TTC549 (cell line): ENCODE data around the gene C14orf180.

ENCODE experiments used
- FAIRE-seq: peaks from 2 replicates; lab custom pipeline; 2012; peaks lifted over from hg19 to GRCh38; lab: Jason Lieb, UNC

The C14orf180 gene

DNA sequence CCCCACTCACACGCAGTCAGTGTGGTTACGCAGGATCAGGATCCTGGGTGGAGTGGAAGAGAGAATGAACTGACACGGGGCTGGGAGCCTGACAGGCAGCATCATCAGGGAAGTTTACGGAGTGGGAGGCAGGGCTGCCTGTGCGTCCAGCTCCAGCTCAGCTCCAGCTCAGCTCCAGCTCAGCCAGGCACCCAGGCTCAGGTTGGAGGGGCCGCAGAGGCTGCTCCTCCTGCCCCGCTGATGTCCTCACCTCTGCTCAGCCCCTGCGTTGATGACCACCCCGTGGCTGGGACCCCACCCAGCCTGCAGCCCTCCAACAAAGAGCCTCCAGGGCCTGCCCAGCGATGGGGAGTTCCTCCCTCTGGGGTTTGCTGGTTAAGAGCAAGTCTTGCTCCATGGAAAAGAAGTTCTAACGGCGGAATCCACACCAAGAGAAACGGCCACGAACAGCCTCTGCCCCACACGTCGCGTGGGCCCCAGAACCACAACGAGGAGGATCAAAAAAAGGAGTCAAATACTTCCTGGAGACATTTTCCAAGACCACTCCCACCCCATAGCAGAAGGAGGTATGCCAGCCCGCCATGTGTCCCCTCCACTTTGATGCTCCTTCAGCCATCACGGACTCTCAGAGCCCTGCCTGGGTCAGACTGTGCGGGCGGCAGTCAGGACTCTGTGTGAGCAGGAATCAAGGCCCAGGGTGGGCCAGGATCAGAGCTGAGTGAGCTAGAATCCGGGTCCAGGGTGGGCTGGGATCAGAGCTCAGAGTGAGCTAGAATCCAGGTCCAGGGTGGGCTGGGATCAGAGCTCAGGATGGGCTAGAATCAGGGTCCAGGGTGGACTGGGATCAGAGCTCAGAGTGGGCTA is 17.7 kb upstream of the C14orf180 start:
- FAIRE-seq = no peak

- FAIRE-seq = no peak
Measured at GRCh38 chr14:104562606-104563005, 17.0 kb upstream of the C14orf180 start.

DNA sequence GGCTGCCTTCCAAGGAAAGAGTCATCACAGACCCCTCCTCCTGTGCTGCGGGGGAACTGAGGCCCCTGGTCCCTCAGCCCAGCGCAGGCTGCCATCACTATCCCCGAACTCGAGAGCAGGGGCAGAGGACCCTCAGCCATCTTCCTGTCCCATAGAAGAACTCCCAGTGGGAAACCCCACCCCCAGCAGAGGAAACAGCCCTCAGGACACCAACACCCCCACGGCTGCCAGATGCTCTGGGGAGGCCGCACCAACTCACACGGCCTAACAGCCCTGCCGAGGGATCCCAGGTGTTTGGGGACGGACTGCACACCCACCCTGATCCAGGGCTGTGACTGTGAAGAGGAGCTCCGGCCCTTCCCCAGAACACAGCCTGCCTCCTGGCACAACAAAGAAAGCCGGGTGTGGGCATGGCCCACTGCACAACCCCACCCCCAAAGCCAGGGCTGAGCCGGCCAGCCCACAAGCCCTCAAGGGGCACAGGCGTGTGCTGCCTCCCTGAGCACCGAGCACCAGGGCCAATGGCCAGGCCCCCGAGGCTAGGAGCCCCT is 16.3 kb upstream of the C14orf180 start:
- FAIRE-seq = no peak

DNA sequence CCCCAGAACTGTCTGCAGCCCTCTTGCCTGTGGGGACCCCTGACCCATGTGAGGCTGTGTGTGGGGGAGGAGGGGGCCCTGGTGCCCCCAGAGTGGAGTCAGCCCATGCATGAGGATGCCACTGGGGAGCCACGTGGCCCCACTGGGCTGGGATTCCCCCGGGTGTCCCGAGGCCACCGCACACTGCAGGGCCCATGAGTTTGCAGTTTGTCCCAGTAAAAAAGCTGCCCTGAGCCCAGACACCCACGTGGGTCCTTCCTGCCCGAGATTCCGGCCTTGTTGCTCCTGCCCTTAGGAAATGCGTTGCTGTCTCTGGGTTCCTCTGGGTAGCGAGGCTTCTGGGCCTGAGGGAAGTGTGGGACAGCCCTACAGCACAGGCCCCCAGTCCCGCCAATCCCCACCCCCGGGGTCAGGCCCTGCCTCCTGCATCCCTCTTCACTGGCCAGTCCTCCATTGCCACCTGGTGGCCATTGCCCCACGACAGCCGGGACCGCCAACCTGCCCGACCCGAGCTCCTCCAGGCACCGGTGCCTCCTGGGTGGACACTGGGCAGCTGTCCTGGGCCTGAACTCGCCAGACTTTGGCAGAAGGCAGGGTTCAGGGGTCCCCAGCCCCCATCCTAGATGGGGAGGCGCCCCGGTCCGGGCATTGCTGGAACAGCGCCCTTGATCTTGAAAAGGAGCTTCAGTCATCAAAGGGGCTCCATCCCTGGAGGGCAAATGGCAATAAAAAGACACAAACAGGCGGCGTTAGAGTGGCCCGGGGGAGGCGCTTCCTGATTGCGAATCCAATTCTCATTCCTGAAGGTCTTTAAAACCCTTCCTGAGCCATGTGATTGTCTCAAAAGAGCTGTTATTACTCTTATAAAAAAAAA is 15.6 kb upstream of the C14orf180 start:
- no peak for FAIRE-seq

DNA sequence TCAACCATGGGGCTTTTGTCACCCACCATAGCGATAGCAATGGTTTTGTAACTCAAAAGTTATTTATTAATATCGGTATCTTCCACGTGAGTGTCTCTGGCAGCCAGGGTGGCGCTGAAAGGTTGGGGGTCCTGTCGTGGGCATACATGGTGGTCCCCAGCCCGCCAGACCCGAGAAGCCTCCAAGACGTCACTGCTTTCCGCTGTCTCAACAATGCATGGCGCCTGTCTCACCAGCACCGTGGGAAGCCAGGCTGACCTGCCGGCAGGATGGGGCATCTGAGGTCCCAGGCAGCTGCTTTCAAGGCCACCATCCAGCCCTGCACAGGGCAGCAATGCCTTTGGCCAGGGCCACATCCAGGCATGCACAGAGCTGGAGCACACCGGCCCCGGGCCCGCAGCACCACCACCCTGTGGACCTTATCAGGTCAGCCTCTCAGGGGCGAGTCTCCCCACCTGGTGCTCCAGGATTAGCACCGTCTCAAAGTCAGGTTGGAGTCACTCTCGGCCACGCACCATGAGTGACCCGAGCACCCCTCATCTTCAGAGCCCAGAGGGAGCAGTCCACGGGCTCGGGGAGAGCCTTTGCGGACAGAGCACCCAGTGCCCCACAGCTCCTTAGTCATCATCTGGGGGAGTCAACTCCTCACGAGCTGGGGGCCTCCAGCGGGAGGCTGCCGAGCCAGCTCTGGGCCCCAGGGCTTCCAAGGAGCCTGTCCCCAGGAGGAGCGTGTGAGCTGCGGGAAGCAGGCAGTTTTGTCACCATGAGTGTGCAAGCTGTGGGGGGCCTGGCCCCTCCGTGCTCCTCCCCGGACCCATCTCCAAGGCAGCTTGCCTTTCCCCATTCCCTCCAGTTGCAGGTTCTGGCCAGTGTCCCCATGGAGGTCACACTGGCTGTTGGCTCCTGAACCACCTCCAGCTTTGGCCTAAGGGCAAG is 14.6 kb upstream of the C14orf180 start:
- no peak for FAIRE-seq

GRCh38 chr14:104567141-104567956 is 12.2 kb upstream of the C14orf180 start:
- FAIRE-seq = no peak

DNA sequence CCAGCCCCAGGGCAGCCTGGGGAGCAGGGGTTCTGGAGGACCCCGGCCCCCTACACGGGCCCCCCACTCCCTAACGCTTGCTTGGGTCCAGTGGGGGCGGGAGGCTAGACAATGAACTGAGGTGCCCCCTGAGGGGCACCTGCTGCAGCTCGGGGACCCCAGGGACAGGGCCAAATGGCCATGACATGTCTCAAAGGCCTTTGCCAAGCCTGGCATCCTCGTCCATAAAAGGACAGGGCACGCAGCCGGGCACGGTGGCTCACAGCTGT is 11.7 kb upstream of the C14orf180 start:
- FAIRE-seq = no peak

GRCh38 chr14:104568620-104569019 is 10.9 kb upstream of the C14orf180 start:
- no peak for FAIRE-seq

- FAIRE-seq = no peak
Measured at GRCh38 chr14:104569435-104569834, 10.1 kb upstream of the C14orf180 start.

- no peak for FAIRE-seq
Measured at GRCh38 chr14:104571246-104571645, 8.3 kb upstream of the C14orf180 start.

DNA sequence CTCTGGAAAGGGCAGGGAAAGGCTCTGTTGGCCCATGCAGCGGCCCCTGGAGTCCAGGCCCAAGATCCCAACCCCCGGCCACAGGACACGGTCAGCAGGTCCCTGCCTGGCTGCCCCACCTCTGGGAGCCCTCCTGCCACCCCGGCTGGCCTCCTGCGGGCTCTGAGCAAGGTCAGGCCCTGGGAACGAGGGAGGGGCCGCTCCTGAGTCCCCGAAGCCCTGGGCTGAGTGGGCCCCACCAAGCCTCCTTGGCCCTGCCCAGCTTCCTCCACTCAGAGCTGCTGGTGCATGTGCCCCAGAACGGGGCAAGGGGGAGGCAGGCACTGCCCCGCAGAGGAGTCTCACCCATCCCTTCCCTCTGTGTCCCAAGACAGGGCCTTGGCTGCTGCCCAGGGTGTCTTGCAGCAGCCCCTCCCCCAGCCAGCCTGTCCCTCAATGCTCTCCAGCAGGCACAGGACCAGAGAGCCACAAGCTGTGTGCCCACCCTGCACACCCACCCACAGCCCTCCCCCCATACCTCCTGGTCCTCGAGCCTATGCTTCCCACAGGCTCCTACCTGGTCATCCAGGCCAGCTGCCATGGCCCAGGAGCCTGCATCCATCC is 7.4 kb upstream of the C14orf180 start:
- no peak for FAIRE-seq

DNA sequence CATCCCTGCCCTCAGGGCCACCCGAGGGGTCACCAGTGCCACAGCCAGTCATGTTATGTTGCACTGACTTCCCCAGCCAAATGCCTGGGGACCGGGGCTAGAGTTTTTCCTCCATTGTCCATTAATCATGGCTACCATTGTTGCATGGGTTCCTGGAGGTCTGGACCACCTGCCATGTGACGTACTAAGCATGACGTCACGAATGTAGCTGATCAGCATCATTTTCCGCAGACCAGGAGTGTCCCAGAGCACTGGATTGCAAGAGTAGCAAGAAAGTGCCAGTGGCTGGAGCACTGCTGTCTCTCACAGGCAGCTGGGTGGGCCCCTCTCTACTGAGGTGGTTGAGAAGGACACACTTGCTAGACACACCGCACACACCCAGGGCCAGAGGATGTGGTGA is 6.9 kb upstream of the C14orf180 start:
- no peak for FAIRE-seq

- no peak for FAIRE-seq
Measured at GRCh38 chr14:104573930-104574329, 5.6 kb upstream of the C14orf180 start.

GRCh38 chr14:104574536-104574935 is 5.0 kb upstream of the C14orf180 start:
- no peak for FAIRE-seq

DNA sequence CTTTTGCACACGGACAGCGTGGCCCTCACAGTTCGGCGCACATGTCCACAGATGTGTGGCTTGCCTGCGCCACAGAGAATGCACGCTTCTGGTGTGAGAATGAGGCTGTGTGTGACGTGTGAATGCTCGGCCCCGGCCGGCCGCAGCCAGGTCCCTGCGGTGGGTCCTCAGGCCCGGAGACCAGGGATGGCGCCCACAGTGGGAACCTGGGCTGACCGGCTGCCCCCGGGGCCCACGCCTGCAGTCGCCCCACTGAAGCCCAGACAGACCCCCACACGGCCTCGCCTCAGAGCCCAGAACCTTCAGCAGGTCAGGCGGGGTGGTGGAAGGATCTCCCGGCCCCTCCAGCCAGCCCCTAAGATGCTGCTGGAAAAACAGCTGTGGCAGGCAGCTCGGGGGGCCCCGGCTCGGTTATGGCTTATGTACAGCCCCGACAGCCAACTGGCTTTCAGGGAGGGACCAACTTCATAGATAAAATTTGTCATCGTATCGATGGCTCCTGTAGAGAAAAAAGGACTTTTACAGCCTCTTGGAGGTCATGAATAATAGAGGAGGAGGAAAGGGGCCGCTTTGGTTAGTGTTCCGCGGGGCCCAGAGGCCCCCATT is 4.5 kb upstream of the C14orf180 start:
- FAIRE-seq = no peak

DNA sequence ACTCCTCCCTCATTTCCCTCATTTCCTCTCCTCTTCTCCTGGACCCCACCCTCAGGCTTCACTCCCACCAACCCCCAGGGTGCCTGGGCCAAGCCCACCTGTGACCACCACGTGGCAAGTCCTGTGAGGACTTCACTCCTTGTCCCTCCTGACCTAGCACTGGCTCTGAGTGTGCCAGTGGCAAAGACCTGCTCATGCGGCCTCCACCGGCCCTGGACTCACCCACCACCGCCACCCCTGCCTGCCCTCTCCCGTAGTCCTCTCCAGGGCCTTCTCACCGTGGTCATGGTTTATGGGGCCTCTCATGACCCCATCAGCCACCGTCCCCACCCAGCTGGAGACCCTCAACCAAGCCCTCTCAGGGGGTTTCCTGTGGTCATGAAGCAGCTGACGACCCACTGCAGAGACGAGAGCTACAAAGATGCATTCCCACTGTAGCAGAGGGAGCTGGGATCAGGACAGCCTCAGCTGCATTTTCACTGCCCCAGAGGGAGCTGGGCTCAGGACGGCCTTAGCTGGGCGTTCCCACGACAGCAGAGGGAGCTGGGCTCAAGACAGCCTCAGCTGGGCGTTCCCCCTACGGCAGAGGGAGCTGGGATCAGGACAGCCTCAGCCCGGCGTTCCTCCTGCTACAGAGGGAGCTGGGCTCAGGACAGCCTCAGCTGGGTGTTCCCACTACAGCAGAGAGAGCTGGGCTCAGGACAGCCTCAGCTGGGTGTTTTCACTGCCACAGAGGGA is 3.2 kb upstream of the C14orf180 start:
- no peak for FAIRE-seq

GRCh38 chr14:104576970-104577332 is 2.6 kb upstream of the C14orf180 start:
- FAIRE-seq = no peak

GRCh38 chr14:104577426-104577825 is 2.1 kb upstream of the C14orf180 start:
- FAIRE-seq = no peak

GRCh38 chr14:104577847-104578301 is 1.7 kb upstream of the C14orf180 start:
- no peak for FAIRE-seq

GRCh38 chr14:104578321-104578720 is 1.2 kb upstream of the C14orf180 start:
- FAIRE-seq = no peak
